DMS53 treated with DMSO at 0.1 percent for 48 hours (cell line): ENCODE results near the gene HNRNPUL1.

Experiments used
- DNase-seq: peaks from one replicate; lab custom pipeline; 2025; ENCODE audit not compliant: unreplicated experiment; lab: John Stamatoyannopoulos, UW

Gene HNRNPUL1

DNA sequence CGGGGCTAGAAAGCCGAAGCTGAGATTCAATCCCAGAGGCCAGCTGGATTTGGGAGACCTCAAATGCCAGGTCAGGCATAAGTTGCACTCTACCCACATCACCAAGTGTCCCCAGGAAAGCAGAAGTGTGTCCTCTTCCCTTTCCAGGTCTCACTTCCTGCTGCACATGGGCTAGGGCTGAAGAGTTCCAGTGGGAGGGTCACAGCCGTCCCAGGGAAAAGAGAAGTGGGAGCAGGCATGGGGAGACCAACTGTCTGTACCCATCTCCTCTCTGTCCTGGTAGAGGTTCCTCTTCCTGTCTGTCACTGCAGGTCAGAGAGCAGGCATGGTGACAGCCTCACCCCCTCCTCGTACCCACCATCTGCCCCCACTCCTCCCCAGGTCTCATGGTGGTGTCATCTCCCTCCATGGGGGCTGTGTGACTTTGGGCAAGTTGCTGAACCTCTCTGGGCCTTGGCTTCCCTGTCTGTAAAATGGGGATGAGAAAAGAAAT lies 30.4 kb upstream of the HNRNPUL1 start:
- no peak for DNase-seq

- DNase-seq, result no peak
Observed at GRCh38 chr19:41234512-41235168, 29.5 kb upstream of the HNRNPUL1 start.

GRCh38 chr19:41235480-41235879 lies 28.7 kb upstream of the HNRNPUL1 start:
- no peak for DNase-seq

GRCh38 chr19:41238244-41238643 lies 25.9 kb upstream of the HNRNPUL1 start:
- no peak for DNase-seq

GRCh38 chr19:41239363-41239762 lies 24.8 kb upstream of the HNRNPUL1 start:
- no peak for DNase-seq

- DNase-seq, result no peak
Observed at GRCh38 chr19:41239961-41240574, 24.1 kb upstream of the HNRNPUL1 start.

GRCh38 chr19:41241859-41242258 lies 22.3 kb upstream of the HNRNPUL1 start:
- DNase-seq, result no peak

DNA sequence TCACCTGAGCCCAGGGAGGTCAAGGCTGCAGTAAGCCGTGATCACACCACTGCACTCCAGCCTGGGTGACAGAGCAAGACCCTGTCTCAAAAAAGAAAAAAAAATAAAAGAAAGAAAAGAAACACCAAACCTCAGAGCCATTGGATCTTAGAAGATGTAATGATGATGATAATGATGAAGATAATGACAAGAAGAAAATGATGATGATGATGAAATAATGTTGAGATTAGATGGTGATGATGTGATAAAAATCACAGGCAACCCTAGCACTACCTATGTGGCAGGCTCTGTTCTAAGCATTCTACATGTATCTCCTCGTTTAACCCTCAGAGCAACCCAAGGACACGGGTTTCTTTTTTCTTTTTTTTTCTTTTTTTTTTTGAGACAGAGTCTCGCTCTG lies 20.1 kb upstream of the HNRNPUL1 start:
- no peak for DNase-seq

DNA sequence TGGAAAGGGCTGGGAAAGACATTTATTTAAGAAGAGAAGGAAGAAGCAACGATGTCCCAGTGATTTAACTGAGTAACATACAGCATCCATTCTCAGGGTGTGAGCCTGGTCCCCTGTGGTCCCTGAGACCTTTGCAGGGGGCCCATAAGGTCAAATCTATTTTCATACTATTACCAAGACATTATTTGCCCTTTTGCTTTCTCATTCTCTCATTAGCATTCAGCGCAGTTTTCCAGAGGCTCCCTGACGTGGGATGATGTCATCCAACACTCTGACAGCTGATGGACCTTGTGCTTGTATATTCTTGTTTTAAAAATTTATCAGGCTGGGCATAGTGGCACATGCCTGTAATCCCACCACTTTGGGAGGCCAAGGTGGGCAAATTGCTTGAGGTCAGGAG lies 18.3 kb upstream of the HNRNPUL1 start:
- DNase-seq, result no peak

DNA sequence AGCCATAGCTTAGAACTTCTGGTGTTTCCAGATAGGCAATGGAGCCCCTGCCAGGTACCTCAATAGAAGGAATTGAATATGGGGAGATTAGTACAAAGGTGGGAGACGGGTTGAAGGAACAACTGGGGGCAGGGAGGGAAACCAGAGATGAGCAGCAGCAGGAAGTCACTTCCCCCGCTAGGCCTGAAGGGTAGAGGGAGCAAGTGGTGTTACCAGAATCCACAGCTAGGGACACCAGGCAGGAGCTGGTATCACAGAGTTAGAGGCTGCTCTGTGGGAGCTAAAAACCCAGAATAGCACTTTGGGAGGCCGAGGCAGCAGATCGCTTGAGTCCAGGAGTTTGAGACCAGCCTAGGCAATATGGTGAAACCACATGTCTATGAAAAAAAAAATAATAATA lies 15.3 kb upstream of the HNRNPUL1 start:
- DNase-seq, result no peak

GRCh38 chr19:41249707-41250423 lies 14.3 kb upstream of the HNRNPUL1 start:
- peak; percentile 10 for DNase-seq

DNA sequence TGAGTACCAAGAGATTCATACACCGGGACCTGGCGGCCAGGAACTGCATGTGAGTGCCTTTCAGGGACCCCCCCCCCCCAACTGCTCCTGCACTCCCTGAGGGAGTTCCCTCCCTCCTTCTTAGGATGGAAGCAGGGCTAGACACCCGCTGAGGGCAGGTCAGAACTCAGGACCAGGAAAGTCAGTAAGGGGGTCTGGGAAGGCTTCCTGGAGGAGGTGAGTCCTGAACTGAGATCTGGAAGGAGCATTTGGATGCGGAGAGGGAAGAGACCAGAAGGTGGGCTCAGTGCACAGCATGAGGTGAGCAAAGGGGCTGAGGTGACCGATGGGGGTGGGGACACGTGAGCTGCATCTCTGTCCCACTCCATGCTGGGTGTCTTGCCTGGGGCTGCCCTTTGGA lies 10.5 kb upstream of the HNRNPUL1 start:
- DNase-seq, result no peak

GRCh38 chr19:41255171-41255570 lies 9.0 kb upstream of the HNRNPUL1 start:
- no peak for DNase-seq

DNA sequence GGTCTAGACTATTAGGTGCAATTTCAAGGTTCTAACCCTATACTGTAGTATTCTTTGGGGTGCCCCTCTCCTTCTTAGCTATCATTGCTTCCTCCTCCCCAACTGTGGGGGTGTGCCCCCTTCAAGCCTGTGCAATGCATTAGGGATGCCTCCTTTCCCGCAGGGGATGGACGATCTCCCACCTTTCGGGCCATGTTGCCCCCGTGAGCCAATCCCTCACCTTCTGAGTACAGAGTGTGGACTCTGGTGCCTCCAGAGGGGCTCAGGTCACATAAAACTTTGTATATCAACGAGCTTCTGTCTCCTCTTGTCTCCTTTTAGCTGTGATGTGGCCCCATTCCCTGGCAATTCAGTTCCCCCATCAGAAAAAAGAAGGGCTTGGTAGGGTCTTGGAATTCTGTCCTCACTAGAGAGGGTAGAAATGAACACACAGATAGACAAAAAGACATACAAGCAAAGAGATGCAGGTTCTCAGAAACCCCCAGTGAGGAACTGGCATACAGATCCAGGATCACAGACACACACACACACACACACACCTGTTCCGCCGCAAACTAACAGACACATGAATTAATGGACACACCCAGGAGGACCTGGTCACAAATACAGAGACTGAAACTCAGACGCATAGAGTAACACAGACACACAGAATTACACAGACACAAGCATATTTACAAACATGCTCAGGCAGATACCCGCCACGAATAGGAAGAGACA lies 2.5 kb upstream of the HNRNPUL1 start:
- no peak for DNase-seq

GRCh38 chr19:41263042-41263849 lies 926 bp upstream of the HNRNPUL1 start:
- peak; percentile 93 for DNase-seq

DNA sequence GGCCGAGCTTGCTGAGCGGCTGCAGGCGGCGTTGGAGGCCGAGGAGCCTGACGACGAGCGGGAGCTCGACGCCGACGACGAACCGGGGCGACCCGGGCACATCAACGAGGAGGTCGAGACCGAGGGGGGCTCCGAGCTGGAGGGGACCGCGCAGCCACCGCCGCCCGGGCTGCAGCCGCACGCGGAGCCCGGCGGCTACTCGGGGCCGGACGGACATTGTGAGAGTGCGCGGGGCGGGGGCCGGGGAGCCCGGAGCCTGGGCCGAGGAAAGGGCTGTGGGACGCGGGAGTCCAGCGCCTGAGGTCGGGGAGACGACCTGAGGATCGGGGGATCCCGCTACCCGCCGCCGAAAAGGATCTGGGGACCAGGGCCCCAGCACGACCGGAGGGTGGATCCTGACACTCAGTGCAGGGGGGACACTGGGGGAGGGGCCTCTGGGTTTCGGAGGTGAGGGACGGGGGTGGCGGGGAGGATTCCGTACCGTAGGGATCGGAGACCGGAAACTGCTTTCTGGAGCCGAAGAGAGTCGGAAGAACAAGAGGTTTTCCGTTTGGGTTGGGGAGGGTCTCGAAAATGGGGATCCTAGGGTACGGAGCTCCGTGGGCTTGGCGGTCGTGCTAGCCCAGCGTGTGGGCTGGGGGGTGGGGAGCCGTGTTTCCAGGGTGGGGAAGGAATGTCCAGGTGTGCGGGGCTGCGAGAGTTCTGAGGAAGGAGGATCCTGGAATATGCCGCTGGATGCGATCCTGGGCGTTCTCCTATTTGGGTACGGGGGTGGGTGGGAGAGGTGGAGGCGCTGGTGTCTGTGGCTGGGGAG lies 616 bp downstream of the HNRNPUL1 start:
- DNase-seq, result peak; percentile 23

GRCh38 chr19:41265395-41266153 lies 1.4 kb downstream of the HNRNPUL1 start:
- DNase-seq, result no peak

GRCh38 chr19:41269055-41269454 lies 4.9 kb downstream of the HNRNPUL1 start:
- DNase-seq, result no peak

GRCh38 chr19:41269571-41269970 lies 5.4 kb downstream of the HNRNPUL1 start:
- DNase-seq, result no peak
